Loucy (cell line): Measurements from ENCODE around the gene OGDHL.

Experiments
- H2AFZ ChIP-seq: fragments of 200-600 bp; sonication (generic); 2 replicates; pipeline ENCODE4 v1.6.0; 2016; ENCODE audit warnings: antibody characterized with exemption, mild to moderate bottlenecking, low read length, moderate library complexity
- H3F3A ChIP-seq: fragments of 200-600 bp; 2 replicates; pipeline ENCODE4 v1.6.0; 2016; ENCODE audit warnings: antibody characterized with exemption, low read depth, mild to moderate bottlenecking
- H3K27me3 ChIP-seq: fragments of 200-600 bp; sonication (generic); 2 replicates; pipeline ENCODE4 v1.6.1; 2014; ENCODE audit warnings: low read length, mild to moderate bottlenecking; ENCODE audit not compliant: insufficient read depth, poor library complexity, severe bottlenecking
- H3K36me3 ChIP-seq: fragments of 200-600 bp; sonication (generic); 2 replicates; pipeline ENCODE4 v1.6.1; 2016; ENCODE audit warnings: low read length; ENCODE audit not compliant: insufficient read depth
- H3K4me1 ChIP-seq: fragments of 200-600 bp; sonication (generic); 2 replicates; pipeline ENCODE4 v1.5.1; 2014; ENCODE audit warnings: low read length, mild to moderate bottlenecking; ENCODE audit not compliant: insufficient read depth, poor library complexity, severe bottlenecking
- H3K4me2 ChIP-seq: fragments of 200-600 bp; sonication (generic); 2 replicates; pipeline ENCODE4 v1.6.0; 2014; ENCODE audit warnings: antibody characterized with exemption, low read length, low read depth, mild to moderate bottlenecking; ENCODE audit not compliant: poor library complexity, severe bottlenecking
- H3K4me3 ChIP-seq: fragments of 200-600 bp; sonication (generic); 2 replicates; pipeline ENCODE4 v1.5.1; 2014; ENCODE audit warnings: low read length, mild to moderate bottlenecking, mixed read lengths; ENCODE audit not compliant: poor library complexity, severe bottlenecking
- H3K79me2 ChIP-seq: fragments of 200-600 bp; sonication (generic); 2 replicates; pipeline ENCODE4 v1.6.1; 2014; ENCODE audit warnings: low read length; ENCODE audit not compliant: insufficient read depth
- H3K9ac ChIP-seq: fragments of 200-600 bp; sonication (generic); 2 replicates; pipeline ENCODE4 v1.6.0; 2014; ENCODE audit warnings: mild to moderate bottlenecking, low read depth, low read length, moderate library complexity; ENCODE audit not compliant: poor library complexity, severe bottlenecking
- H3K9me2 ChIP-seq: fragments of 200-600 bp; sonication (generic); replicated peaks from 2 replicates; pipeline ENCODE4 v1.6.1; 2016; ENCODE audit warnings: low read depth, low read length, mixed read lengths
- H3K9me3 ChIP-seq: fragments of 200-600 bp; sonication (generic); 2 replicates; pipeline ENCODE4 v1.6.1; 2014; ENCODE audit warnings: mild to moderate bottlenecking, antibody characterized with exemption, low read length, low read depth; ENCODE audit not compliant: insufficient read depth
- H4K20me1 ChIP-seq: fragments of 200-600 bp; sonication (generic); 2 replicates; pipeline ENCODE4 v1.6.0; 2014; ENCODE audit warnings: antibody characterized with exemption, low read length, mild to moderate bottlenecking; ENCODE audit not compliant: insufficient read depth, poor library complexity, severe bottlenecking
- EZH2phosphoT487 ChIP-seq: fragments of 200-600 bp; IDR thresholded peaks from 2 replicates; pipeline ENCODE4 v1.6.1; 2018; ENCODE audit warnings: antibody characterized with exemption, mild to moderate bottlenecking, moderate library complexity, borderline replicate concordance
- TF ChIP-seq, protein P1 (sequence below): fragments of 200-600 bp; sonication (generic); conservative IDR thresholded peaks from 2 replicates; pipeline ENCODE4 v1.5.1; 2014; ENCODE audit warnings: mild to moderate bottlenecking, antibody characterized with exemption, low read length

The OGDHL gene

GRCh38 chr10:49768731-49769130 lies 6.6 kb upstream of the OGDHL start:
- H3K27me3 ChIP-seq: no peaks in the 10 kb centered on the region
- H4K20me1 ChIP-seq: no peaks in the 10 kb centered on the region
- no peaks in the 10 kb centered on the region for H3K9me2 ChIP-seq
- no peak overlapping the region for H2AFZ ChIP-seq
- H3K4me3 ChIP-seq: no peak overlapping the region
- H3K36me3 ChIP-seq: no peaks in the 10 kb centered on the region
- H3F3A ChIP-seq: no peaks in the 10 kb centered on the region
- H3K9ac ChIP-seq: no peak overlapping the region
- no peaks in the 10 kb centered on the region for H3K79me2 ChIP-seq
- H3K9me3 ChIP-seq: no peaks in the 10 kb centered on the region
- TF ChIP-seq, protein P1, sequence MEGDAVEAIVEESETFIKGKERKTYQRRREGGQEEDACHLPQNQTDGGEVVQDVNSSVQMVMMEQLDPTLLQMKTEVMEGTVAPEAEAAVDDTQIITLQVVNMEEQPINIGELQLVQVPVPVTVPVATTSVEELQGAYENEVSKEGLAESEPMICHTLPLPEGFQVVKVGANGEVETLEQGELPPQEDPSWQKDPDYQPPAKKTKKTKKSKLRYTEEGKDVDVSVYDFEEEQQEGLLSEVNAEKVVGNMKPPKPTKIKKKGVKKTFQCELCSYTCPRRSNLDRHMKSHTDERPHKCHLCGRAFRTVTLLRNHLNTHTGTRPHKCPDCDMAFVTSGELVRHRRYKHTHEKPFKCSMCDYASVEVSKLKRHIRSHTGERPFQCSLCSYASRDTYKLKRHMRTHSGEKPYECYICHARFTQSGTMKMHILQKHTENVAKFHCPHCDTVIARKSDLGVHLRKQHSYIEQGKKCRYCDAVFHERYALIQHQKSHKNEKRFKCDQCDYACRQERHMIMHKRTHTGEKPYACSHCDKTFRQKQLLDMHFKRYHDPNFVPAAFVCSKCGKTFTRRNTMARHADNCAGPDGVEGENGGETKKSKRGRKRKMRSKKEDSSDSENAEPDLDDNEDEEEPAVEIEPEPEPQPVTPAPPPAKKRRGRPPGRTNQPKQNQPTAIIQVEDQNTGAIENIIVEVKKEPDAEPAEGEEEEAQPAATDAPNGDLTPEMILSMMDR: no peak
- TF ChIP-seq EZH2phosphoT487: no peak
- H3K4me1 ChIP-seq: no peaks in the 10 kb centered on the region
- H3K4me2 ChIP-seq: no peak overlapping the region

GRCh38 chr10:49768329-49768728 lies 6.2 kb upstream of the OGDHL start:
- H3K9me2 ChIP-seq: no peaks in the 10 kb centered on the region
- H3K9me3 ChIP-seq: no peaks in the 10 kb centered on the region
- H3K9ac ChIP-seq: no peak overlapping the region
- TF ChIP-seq, protein P1: no peak
- TF ChIP-seq EZH2phosphoT487: no peak
- H3K4me3 ChIP-seq: no peak overlapping the region
- no peaks in the 10 kb centered on the region for H3K27me3 ChIP-seq
- no peaks in the 10 kb centered on the region for H3K79me2 ChIP-seq
- no peaks in the 10 kb centered on the region for H3K4me1 ChIP-seq
- H2AFZ ChIP-seq: no peak overlapping the region
- no peak overlapping the region for H3K4me2 ChIP-seq
- H3F3A ChIP-seq: no peaks in the 10 kb centered on the region
- no peaks in the 10 kb centered on the region for H3K36me3 ChIP-seq
- no peaks in the 10 kb centered on the region for H4K20me1 ChIP-seq

DNA sequence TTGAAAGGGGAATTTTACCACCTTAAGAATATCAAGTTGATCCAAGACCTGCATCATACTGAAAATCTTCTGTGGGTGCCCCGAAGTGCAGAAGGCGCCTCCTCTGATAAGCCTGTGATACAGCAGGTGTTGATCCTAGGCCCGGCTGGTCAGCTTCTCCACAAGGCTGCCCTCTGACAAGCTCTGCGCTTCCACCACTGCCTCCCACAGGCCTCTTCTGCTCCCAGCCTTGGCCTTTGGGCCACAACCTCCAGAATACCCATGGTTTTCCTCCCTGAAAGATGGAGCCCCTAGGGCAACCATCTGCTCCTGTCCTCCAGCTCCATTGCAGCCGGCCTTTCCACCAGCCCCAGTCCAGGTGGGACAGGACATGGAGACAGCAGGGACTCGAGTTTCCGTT lies 5.6 kb upstream of the OGDHL start:
- Histone ChIP-seq H3K4me1 (no peaks in the 10 kb centered on the region), H4K20me1 (no peaks in the 10 kb centered on the region), H3K9me2 (no peaks in the 10 kb centered on the region), H2AFZ (no peak overlapping the region), H3K4me2 (no peak overlapping the region), H3F3A (no peaks in the 10 kb centered on the region), H3K27me3 (no peaks in the 10 kb centered on the region), H3K4me3 (no peak overlapping the region), H3K36me3 (no peaks in the 10 kb centered on the region), H3K9me3 (no peaks in the 10 kb centered on the region), H3K9ac (no peak overlapping the region), H3K79me2 (no peaks in the 10 kb centered on the region)
- no peak for TF ChIP-seq EZH2phosphoT487
- TF ChIP-seq, protein P1: no peak
